ENCODE measurements around the gene WDR90.

- TF ChIP-seq CTCF (IDR thresholded peaks at IDR 0.05) (no peak), POLR2AphosphoS5 (IDR thresholded peaks at IDR 0.05) (no peak), EP300 (IDR thresholded peaks at IDR 0.05) (no peak), POLR2A (IDR thresholded peaks at IDR 0.05) (no peak)
Observed at GRCh38 chr16:630815-631405, 18.3 kb upstream of the WDR90 start, which contains the start of gene WFIKKN1.

All from stomach (tissue), 4 donors.